Muscle layer of duodenum (tissue), 2 donors: Measurements from ENCODE around the gene IFI27L2.

Source experiments
- H3K27ac ChIP-seq: one replicate; pipeline ENCODE4 v1.7.0; 2013; ENCODE audit warnings: mild to moderate bottlenecking, low read length
- H3K27me3 ChIP-seq: one replicate; pipeline ENCODE4 v1.7.0; 2013; ENCODE audit warnings: low read depth, mild to moderate bottlenecking, control low read depth, low read length
- H3K36me3 ChIP-seq, 2 donors: one replicate each; pipeline ENCODE4 v1.7.0; 2013; ENCODE audit warnings: low read length in 2 of 2, control low read depth in 1 of 2, mild to moderate bottlenecking in 1 of 2; ENCODE audit not compliant: insufficient read depth in 2 of 2, control insufficient read depth in 1 of 2
- H3K4me1 ChIP-seq, 2 donors: one replicate each; pipeline ENCODE4 v1.7.0; 2013; ENCODE audit warnings: low read length in 2 of 2, mild to moderate bottlenecking in 2 of 2, control low read depth in 1 of 2, moderate library complexity in 1 of 2; ENCODE audit not compliant: insufficient read depth in 2 of 2, control insufficient read depth in 1 of 2
- H3K4me3 ChIP-seq, 2 donors: one replicate each; pipeline ENCODE4 v1.7.0; 2013; ENCODE audit warnings: low read length in 2 of 2, low read depth in 1 of 2, mild to moderate bottlenecking in 1 of 2
- H3K9me3 ChIP-seq, 2 donors: one replicate each; pipeline ENCODE4 v1.7.0; 2013; ENCODE audit warnings: low read length in 2 of 2, control low read depth in 1 of 2, mild to moderate bottlenecking in 1 of 2; ENCODE audit not compliant: control insufficient read depth in 1 of 2
- donor health status: healthy.

IFI27L2 gene

DNA sequence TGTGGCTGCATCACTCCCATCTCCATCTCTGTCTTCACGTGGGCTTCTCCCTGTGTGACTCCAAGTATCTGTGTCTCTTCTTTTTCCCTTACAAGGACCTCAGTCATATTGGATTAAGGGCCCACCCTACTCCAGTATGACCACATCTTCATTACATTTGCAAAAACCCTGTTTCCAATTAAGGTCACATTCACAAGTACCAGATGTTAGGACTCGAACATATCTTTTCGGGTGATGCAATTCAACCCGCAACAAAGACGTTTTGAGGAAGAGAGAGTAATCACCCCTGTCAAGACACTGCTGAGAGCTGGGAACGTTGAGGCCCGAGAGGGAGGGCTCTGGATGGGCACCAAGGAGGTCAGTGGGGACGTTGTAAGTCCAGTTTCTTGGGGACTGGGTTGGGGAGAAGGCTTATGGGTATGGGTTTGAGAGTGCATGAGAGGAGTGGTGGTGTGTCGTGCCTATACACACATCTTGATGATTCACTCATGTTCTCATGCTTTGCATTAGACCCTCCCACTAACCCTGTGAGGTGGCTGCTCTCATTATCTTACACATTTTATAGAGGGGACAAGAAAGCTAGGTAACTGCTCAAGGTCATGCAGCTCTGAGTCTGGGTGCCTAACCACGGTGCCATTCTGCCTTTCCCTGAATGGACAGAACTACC, 30.9 kb downstream of the IFI27L2 start:
- H3K36me3 ChIP-seq = no peaks in the 10 kb centered on the region
- H3K27me3 ChIP-seq = no peaks in the 10 kb centered on the region
- H3K27ac ChIP-seq = no peak overlapping the region
- H3K9me3 ChIP-seq = no peaks in the 10 kb centered on the region
- no peak overlapping the region for H3K4me3 ChIP-seq
- H3K4me1 ChIP-seq = no peaks in the 10 kb centered on the region

- Histone ChIP-seq H3K4me3 (no peak overlapping the region), H3K4me1 (no peaks in the 10 kb centered on the region), H3K27ac (no peak overlapping the region), H3K9me3 (no peaks in the 10 kb centered on the region), H3K27me3 (no peaks in the 10 kb centered on the region), H3K36me3 (no peaks in the 10 kb centered on the region)
Observed at GRCh38 chr14:94097091-94097490, 32.3 kb downstream of the IFI27L2 start.

DNA sequence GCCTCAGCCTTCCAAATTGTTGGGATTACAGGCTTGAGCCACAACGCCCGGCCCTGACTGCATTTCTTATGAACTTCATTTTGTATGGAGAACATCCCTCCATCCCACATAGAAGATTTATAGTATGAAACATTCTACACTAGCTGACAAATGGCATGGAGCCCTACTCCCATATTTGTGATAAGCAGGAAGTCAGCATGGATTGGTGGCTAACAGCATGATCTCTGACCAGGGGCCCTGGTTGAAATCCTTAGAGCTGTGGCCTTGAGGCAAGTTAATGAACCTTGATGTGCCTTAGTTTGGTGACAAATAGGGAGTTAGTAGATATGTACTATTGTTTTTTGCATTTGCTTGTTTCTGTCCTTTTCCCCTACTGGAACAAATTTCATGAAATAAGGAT, 36.0 kb downstream of the IFI27L2 start:
- Histone ChIP-seq H3K27me3 (no peaks in the 10 kb centered on the region), H3K4me1 (no peaks in the 10 kb centered on the region), H3K4me3 (no peak overlapping the region), H3K27ac (no peak overlapping the region), H3K36me3 (no peaks in the 10 kb centered on the region), H3K9me3 (no peaks in the 10 kb centered on the region)

DNA sequence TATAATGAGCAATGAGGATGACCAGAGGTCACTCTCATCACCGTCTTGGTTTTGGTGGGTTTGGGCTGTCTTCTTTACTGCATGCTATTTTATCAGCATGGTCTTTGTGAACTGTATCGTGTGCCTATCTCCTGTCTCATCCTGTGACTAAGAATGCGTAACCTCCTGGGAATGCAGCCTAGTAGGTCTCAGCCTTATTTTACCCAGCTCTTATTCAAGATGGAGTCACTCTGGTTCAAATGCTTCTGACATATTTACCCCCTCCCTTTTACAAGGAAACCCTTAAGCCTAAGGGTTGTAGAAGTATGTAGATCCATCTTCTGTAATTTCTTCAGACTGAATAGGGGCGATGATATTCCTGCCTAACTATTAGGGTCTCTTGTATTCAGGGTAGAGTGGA, 39.9 kb downstream of the IFI27L2 start:
- Histone ChIP-seq H3K4me1 (no peaks in the 10 kb centered on the region), H3K4me3 (no peak overlapping the region), H3K36me3 (no peaks in the 10 kb centered on the region), H3K27me3 (no peaks in the 10 kb centered on the region), H3K9me3 (no peaks in the 10 kb centered on the region), H3K27ac (no peak overlapping the region)

GRCh38 chr14:94088516-94088915, 40.9 kb downstream of the IFI27L2 start:
- H3K9me3 ChIP-seq = no peaks in the 10 kb centered on the region
- no peak overlapping the region for H3K27ac ChIP-seq
- no peaks in the 10 kb centered on the region for H3K36me3 ChIP-seq
- no peak overlapping the region for H3K4me3 ChIP-seq
- no peaks in the 10 kb centered on the region for H3K27me3 ChIP-seq
- no peaks in the 10 kb centered on the region for H3K4me1 ChIP-seq

GRCh38 chr14:94087891-94088290, 41.5 kb downstream of the IFI27L2 start:
- Histone ChIP-seq H3K27me3 (no peaks in the 10 kb centered on the region), H3K4me1 (no peaks in the 10 kb centered on the region), H3K27ac (no peak overlapping the region), H3K4me3 (no peak overlapping the region), H3K9me3 (no peaks in the 10 kb centered on the region), H3K36me3 (no peaks in the 10 kb centered on the region)

GRCh38 chr14:94081386-94081820, 48.0 kb downstream of the IFI27L2 start:
- H3K4me3 ChIP-seq = peak overlapping the region; percentile 98
- no peaks in the 10 kb centered on the region for H3K9me3 ChIP-seq
- H3K36me3 ChIP-seq = peaks cover 8 to 9% of the 10 kb centered on the region in 2 donors
- H3K27ac ChIP-seq = peak overlapping the region; percentile 92
- no peaks in the 10 kb centered on the region for H3K27me3 ChIP-seq
- H3K4me1 ChIP-seq = peaks cover 19 to 32% of the 10 kb centered on the region in 2 donors

- Histone ChIP-seq H3K27ac (peak within 1 kb of the TSS; percentile 92), H3K27me3 (no peaks in the 10 kb centered on the region), H3K4me3 (peak within 1 kb of the TSS; percentile 98), H3K9me3 (no peaks in the 10 kb centered on the region), H3K4me1 (peaks cover 19 to 38% of the 10 kb centered on the region in 2 donors), H3K36me3 (peaks cover 8 to 9% of the 10 kb centered on the region in 2 donors)
Observed at GRCh38 chr14:94080621-94081385, 48.6 kb downstream of the IFI27L2 start, which contains the start of the genes DDX24 and IFI27L1. Gene DDX24, minus strand, starts transcription at chr14:94081202. Its CDS starts 1,460 bp downstream, at chr14:94079742. Gene IFI27L1, plus strand, starts transcription at chr14:94081310. Its CDS starts 15,628 bp downstream, at chr14:94096938.

GRCh38 chr14:94079891-94080620, 49.3 kb downstream of the IFI27L2 start:
- Histone ChIP-seq H3K36me3 (peaks cover 8 to 9% of the 10 kb centered on the region in 2 donors), H3K27ac (peak overlapping the region; percentile 92), H3K4me3 (peak overlapping the region; percentile 98), H3K4me1 (peaks cover 19 to 43% of the 10 kb centered on the region in 2 donors), H3K9me3 (peaks cover 0 to 6% of the 10 kb centered on the region in 2 donors), H3K27me3 (no peaks in the 10 kb centered on the region)

DNA sequence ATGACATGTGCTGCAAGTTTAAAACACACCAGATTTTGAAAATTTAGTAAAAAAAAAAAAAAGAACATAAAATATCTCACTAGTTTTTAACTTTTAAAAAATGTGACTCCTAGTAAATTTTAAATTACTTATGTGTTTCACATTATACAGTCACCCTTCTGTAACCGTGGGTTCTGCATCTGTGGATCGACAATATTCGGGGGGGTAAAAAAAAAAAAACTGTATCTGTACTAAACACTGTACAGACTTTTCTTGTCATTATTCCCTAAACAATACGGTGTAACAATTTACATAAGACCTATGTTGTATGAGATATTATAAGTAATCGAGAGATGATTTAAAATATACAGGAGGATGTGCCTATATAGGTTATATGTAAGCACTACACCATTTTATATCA, 51.6 kb downstream of the IFI27L2 start:
- H3K9me3 ChIP-seq = peaks cover 4 to 10% of the 10 kb centered on the region in 2 donors
- peaks cover 19 to 43% of the 10 kb centered on the region in 2 donors for H3K4me1 ChIP-seq
- H3K27ac ChIP-seq = no peak overlapping the region
- H3K27me3 ChIP-seq = no peaks in the 10 kb centered on the region
- H3K36me3 ChIP-seq = peaks cover 8 to 13% of the 10 kb centered on the region in 2 donors
- H3K4me3 ChIP-seq = peak overlapping the region; percentile 98
